T1000 (cell line): ENCODE data around the gene RCOR3.

Experiments
- DNase-seq: peaks from one replicate; lab custom pipeline; 2025; ENCODE audit warnings: mixed read lengths; lab: John Stamatoyannopoulos, UW

The RCOR3 gene

GRCh38 chr1:211324992-211325775 is 66.0 kb downstream of the RCOR3 start:
- DNase-seq, result no peak

GRCh38 chr1:211326140-211326527 is 67.0 kb downstream of the RCOR3 start:
- DNase-seq, result no peak

- DNase-seq, result no peak
Measured at GRCh38 chr1:211326528-211327345, 67.6 kb downstream of the RCOR3 start, which contains the start of gene TRAF5. Gene TRAF5, plus strand, starts transcription at chr1:211326833. Its CDS starts 26,407 bp downstream, at chr1:211353240.

- no peak for DNase-seq
Measured at GRCh38 chr1:211327346-211327921, 68.3 kb downstream of the RCOR3 start.

GRCh38 chr1:211328084-211328694 is 69.0 kb downstream of the RCOR3 start:
- DNase-seq, result no peak

- DNase-seq, result no peak
Measured at GRCh38 chr1:211328866-211329475, 69.8 kb downstream of the RCOR3 start.

GRCh38 chr1:211329764-211330201 is 70.6 kb downstream of the RCOR3 start:
- no peak for DNase-seq

- no peak for DNase-seq
Measured at GRCh38 chr1:211330282-211330936, 71.2 kb downstream of the RCOR3 start.

GRCh38 chr1:211331011-211331709 is 72.0 kb downstream of the RCOR3 start:
- DNase-seq, result no peak

GRCh38 chr1:211332036-211332616 is 73.0 kb downstream of the RCOR3 start:
- no peak for DNase-seq

GRCh38 chr1:211332830-211333229 is 73.7 kb downstream of the RCOR3 start:
- no peak for DNase-seq

- no peak for DNase-seq
Measured at GRCh38 chr1:211333906-211334305, 74.7 kb downstream of the RCOR3 start.

- no peak for DNase-seq
Measured at GRCh38 chr1:211334986-211335385, 75.8 kb downstream of the RCOR3 start.

- no peak for DNase-seq
Measured at GRCh38 chr1:211335522-211336157, 76.5 kb downstream of the RCOR3 start.

- no peak for DNase-seq
Measured at GRCh38 chr1:211336161-211336560, 77.0 kb downstream of the RCOR3 start.

- DNase-seq, result no peak
Measured at GRCh38 chr1:211336775-211337174, 77.6 kb downstream of the RCOR3 start.

- no peak for DNase-seq
Measured at GRCh38 chr1:211337430-211338223, 78.5 kb downstream of the RCOR3 start.

- DNase-seq, result no peak
Measured at GRCh38 chr1:211338224-211338620, 79.1 kb downstream of the RCOR3 start.

- DNase-seq, result no peak
Measured at GRCh38 chr1:211339631-211340041, 80.5 kb downstream of the RCOR3 start.
